ENCODE measurements around the gene C2orf49.

The C2orf49 gene

DNA sequence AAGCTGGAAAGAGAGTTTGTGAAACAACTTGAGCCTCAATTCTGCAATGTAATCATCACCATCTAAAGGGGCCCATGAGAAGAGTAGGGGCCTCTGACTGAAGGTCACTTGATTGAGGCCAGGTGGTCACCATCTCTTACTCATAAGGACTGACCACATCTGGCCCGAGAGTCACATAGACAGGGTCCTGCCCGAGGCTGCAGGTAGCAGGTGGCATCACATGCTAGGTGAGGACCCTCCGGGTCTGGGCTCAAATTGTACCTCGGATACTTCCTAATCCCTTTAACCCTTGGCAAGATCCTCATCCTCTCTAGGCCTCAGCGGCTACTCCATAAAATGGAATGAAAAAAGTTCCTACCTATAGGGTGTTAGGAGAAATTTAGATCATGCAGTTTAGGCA, 44.8 kb downstream of the C2orf49 start:
- DNase-seq (ENCODE audit: low spot score), result no peak
- TF ChIP-seq, protein P1, sequence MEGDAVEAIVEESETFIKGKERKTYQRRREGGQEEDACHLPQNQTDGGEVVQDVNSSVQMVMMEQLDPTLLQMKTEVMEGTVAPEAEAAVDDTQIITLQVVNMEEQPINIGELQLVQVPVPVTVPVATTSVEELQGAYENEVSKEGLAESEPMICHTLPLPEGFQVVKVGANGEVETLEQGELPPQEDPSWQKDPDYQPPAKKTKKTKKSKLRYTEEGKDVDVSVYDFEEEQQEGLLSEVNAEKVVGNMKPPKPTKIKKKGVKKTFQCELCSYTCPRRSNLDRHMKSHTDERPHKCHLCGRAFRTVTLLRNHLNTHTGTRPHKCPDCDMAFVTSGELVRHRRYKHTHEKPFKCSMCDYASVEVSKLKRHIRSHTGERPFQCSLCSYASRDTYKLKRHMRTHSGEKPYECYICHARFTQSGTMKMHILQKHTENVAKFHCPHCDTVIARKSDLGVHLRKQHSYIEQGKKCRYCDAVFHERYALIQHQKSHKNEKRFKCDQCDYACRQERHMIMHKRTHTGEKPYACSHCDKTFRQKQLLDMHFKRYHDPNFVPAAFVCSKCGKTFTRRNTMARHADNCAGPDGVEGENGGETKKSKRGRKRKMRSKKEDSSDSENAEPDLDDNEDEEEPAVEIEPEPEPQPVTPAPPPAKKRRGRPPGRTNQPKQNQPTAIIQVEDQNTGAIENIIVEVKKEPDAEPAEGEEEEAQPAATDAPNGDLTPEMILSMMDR (IDR thresholded peaks at IDR 0.05; ENCODE audit: extremely low read depth, insufficient read depth, missing control alignments), result no peak
- in situ Hi-C loops (cut with MboI; ENCODE audit: low pct_unique_long_range_greater_than_20kb, low sequenced_read_pairs, unreplicated experiment), result loop anchor here (10.0 kb wide), 1 partner anchor 153 kb away; no protein-coding TSS in a partner anchor

DNA sequence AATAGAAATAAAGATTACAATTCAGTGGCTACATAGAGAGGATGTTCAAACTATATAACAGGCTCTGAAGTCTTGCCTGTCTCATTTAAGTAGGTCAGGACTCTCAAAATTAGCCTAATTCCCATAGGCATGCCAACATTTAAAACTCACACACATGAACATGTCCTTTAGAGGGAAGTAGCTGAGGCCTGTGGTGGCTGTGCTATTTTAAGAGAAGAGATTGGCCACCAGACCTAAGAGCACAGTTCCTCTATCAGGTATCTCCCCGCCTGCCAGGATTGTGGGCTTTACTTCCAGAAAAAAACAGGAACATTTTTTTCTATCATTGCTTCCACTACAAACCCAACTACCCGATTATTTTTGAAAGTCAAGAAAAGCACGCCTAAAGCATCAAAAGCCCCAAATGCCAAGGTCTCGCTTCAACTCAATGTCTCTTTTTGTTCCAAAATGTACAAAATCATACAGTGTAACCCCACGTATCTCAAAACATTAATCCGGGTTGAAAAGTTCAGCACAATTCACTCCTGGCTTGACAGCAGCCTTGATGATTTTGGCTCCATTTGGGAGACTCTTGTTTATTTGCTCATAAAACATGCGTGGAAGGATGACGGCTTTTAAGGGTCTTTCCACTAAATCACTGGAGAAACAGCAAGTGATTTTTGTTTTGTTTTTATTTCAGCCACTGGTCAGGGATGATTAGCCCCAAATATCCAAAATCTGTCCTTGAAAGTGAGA, 46.3 kb downstream of the C2orf49 start:
- TF ChIP-seq, protein P1 (IDR thresholded peaks at IDR 0.05; ENCODE audit: extremely low read depth, insufficient read depth, missing control alignments), result no peak
- in situ Hi-C loops (cut with MboI; ENCODE audit: low pct_unique_long_range_greater_than_20kb, low sequenced_read_pairs, unreplicated experiment), result loop anchor here (10.0 kb wide), 1 partner anchor 151 kb away; no protein-coding TSS in a partner anchor
- DNase-seq (ENCODE audit: low spot score), result no peak

DNA sequence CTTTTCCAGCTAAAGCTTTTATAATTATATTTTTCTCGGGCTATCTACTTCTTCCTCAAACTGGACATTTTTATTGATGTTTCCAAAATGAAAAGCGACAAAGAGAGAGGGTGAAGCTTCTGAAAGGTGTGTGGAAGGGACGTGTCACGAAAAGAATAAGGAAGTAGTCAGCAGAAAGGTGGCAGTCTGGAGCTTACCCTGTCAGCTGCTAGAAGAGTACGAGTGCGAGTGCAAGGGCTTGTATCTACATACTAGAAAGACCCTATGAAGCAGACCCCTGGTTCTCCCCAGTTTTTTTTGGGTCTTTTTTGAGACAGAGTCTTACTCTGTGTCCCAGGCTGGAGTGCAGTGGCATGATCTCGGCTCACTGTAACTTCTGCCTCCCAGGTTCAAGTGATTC, 46.9 kb downstream of the C2orf49 start:
- in situ Hi-C loops (cut with MboI; ENCODE audit: low pct_unique_long_range_greater_than_20kb, low sequenced_read_pairs, unreplicated experiment), result loop anchor here (10.0 kb wide), 1 partner anchor 151 kb away; no protein-coding TSS in a partner anchor
- TF ChIP-seq, protein P1 (IDR thresholded peaks at IDR 0.05; ENCODE audit: extremely low read depth, insufficient read depth, missing control alignments), result no peak
- DNase-seq (ENCODE audit: low spot score), result no peak

DNA sequence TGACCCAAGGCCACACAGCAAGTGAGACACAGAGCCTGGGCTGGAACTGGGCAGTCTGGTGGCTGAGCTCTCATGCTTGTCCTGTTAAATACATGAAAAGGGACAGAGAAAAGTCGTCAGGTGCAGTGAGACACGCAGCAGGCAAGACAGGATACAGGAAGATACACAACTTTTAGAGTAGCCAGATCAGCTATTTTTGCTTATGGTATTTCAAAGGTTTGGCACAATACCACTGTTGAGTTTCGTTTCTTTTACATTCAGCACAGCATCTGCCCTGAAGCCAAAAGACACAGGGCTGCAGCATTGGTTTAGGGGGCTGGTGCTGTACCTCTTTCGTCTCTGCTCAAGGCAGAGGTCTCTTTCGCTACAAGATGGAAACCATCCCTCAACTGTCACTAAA, 47.5 kb downstream of the C2orf49 start:
- in situ Hi-C loops (cut with MboI; ENCODE audit: low pct_unique_long_range_greater_than_20kb, low sequenced_read_pairs, unreplicated experiment), result loop anchor here (10.0 kb wide), 1 partner anchor 150 kb away; no protein-coding TSS in a partner anchor
- TF ChIP-seq, protein P1 (IDR thresholded peaks at IDR 0.05; ENCODE audit: extremely low read depth, insufficient read depth, missing control alignments), result no peak
- DNase-seq (ENCODE audit: low spot score), result no peak

DNA sequence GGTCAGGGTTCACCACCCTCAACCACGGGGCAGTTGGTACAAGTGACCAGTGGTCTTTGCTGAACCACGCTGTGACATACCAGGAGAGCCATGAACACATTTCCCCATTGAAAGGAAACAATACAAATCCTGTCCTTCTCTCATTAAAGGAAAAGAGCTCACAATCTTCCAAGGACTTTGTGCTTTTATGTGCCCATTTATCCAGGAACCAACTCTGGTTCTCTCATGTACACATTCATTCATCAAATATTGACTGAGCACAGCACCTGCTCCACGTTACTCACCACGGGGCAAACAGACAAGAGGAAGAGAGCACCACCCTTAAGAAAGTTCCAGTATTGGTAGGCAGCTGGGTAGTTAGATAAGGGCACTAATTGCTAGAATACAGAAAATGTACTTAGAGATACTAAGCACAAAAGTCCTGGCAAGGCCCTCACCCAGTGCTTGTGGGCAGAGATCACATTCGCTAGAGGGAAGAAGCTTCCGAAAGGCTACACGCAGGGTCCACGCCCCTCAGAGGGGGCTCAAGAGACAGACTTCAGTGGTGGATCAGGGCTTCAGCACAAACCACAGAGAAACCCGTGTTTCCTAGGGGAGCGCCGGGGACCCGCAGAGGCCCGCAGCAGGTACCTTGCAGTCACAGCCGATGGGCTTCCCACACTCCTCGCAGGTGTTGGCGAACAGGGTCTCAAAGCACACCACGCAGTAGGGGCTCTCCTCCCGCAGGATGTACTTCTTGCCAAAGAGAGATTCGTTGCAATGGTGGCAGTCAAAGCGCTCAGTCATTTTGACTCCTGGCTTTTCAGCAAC, 48.6 kb downstream of the C2orf49 start:
- in situ Hi-C loops (cut with MboI; ENCODE audit: low pct_unique_long_range_greater_than_20kb, low sequenced_read_pairs, unreplicated experiment), result loop anchor here (10.0 kb wide), 1 partner anchor 149 kb away; no protein-coding TSS in a partner anchor
- DNase-seq (ENCODE audit: low spot score), result no peak
- TF ChIP-seq, protein P1 (IDR thresholded peaks at IDR 0.05; ENCODE audit: extremely low read depth, insufficient read depth, missing control alignments), result no peak

DNA sequence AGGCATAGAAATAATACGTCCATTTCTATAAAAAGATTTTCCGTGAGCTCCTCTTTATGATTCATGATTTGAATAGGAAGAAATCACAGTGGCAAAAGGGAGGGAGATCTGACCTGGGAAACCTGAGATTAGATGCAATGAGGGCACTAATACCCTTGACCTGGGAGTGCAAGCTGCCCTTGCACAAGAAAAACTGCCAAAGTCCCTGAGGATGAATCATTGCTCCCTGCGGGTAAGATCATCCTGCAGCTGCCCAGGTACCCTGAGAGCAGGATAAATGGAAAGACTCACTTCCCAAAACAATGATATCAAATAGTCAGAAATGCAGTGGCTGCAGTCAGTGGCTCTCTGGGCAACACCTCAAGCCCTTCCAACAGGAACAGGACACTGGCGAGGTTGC, 49.9 kb downstream of the C2orf49 start:
- in situ Hi-C loops (cut with MboI; ENCODE audit: low pct_unique_long_range_greater_than_20kb, low sequenced_read_pairs, unreplicated experiment), result loop anchor here (10.0 kb wide), 1 partner anchor 148 kb away; no protein-coding TSS in a partner anchor
- DNase-seq (ENCODE audit: low spot score), result no peak
- TF ChIP-seq, protein P1 (IDR thresholded peaks at IDR 0.05; ENCODE audit: extremely low read depth, insufficient read depth, missing control alignments), result no peak
